Myometrial cell (primary cell): ENCODE results near the gene P2RX4. TPM values are rescaled to one million over a fixed set of nuclear protein-coding genes. Genes with fewer than 3 reads are reported as not detected.

Experiments used
- total RNA-seq: library from RNA; depleted of rRNA; stranded (reverse); fragments of >200 nt; gene quantifications from 2 replicates; pipeline ENCODE4 v1.2.3, GENCODE V29; 2015

Gene P2RX4
- 37.5 and 42.4 TPM in 2 replicates for total RNA-seq

DNA sequence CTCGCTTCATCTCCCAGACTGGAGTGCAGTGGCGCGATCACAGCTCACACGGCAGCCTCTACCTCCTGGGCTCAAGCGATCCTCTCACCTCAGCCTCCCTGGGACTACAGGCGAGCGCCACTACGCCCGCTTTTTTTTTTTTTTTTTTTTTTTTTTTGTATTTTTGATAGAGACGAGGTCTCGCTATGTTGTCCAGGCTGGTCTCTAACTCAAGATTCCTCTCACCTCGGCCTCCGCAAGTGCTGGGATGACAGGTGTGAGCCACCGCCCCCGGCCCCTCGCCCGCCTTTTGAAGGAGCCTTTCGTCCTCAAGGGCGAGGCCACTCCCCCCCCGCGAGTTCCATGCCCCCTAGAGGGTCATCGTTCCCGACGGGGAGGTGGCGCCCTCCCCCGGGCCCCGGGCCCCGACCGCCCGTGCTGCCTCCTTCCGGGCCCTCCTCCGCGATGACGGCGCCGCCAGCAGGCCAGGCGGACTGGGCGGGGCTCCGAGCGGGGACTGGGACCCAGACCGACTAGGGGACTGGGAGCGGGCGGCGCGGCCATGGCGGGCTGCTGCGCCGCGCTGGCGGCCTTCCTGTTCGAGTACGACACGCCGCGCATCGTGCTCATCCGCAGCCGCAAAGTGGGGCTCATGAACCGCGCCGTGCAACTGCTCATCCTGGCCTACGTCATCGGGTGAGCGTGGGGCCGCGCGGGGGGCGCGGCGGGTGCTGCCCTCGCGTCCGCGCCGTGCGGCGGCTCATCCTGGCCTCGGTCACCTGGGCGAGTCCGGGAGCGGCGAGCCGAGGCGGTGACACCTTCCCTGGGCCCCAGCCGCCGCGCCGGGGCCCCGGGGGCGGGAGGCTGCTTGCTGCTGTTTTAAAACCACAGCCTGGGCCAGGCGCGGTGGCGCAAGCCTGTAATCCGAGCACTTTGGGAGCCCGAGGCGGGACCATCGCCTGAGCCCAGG lies at the start of gene P2RX4:
TSS of gene P2RX4 (plus strand) at position 506 of the 949 bp plus-strand sequence. CDS start at position 542, 36 bp downstream.

Other genes starting within 250 kb of the P2RX4 start
- not detected in 2 replicates for gene HNF1A, start 231.6 kb upstream of the P2RX4 start, total RNA-seq
- gene C12orf43, start 193.6 kb upstream of the P2RX4 start, total RNA-seq, result 9.7 and 12.4 TPM in 2 replicates
- 0.18 and 0.29 TPM in 2 replicates for gene OASL, start 170.9 kb upstream of the P2RX4 start, total RNA-seq
- gene P2RX7, start 77.3 kb upstream of the P2RX4 start, total RNA-seq, result 1.6 and 4.6 TPM in 2 replicates
- 19.9 and 24.1 TPM in 2 replicates for gene CAMKK2, start 86.6 kb downstream of the P2RX4 start, total RNA-seq
- 147 and 152 TPM in 2 replicates for gene ANAPC5, start 142.3 kb downstream of the P2RX4 start, total RNA-seq
- gene RNF34, start 190.0 kb downstream of the P2RX4 start, total RNA-seq, result 25.1 and 56.9 TPM in 2 replicates